Keratinocyte (primary cell): ENCODE data around the gene FAM219A. TPM values are rescaled to one million over a fixed set of nuclear protein-coding genes. Genes with fewer than 3 reads are reported as not detected.

Source experiments
- DNase-seq: peaks from one replicate; pipeline ENCODE4 v3.0.0-alpha.2; 2011; ENCODE audit warnings: low read depth, missing footprints, low spot score
- FAIRE-seq: peaks from 2 replicates; lab custom pipeline; 2011; peaks lifted over from hg19 to GRCh38; lab: Jason Lieb, UNC
- H2AFZ ChIP-seq: 2 replicates; pipeline ENCODE4 v1.6.0; 2012; ENCODE audit warnings: low read length, control low read depth, inconsistent platforms; ENCODE audit not compliant: control insufficient read depth
- H3K27ac ChIP-seq: 2 replicates; pipeline ENCODE4 v1.5.1; 2011; ENCODE audit warnings: low read length; ENCODE audit not compliant: control insufficient read depth, insufficient read depth
- H3K27me3 ChIP-seq: 3 replicates; pipeline ENCODE4 v1.6.0; 2011; ENCODE audit warnings: low read length; ENCODE audit not compliant: control insufficient read depth, insufficient read depth; ENCODE audit errors: extremely low read depth
- H3K36me3 ChIP-seq, 2 experiments: 2 replicates in 1 of 2; 3 replicates in 1 of 2; pipeline ENCODE4 v1.5.1; 2011; ENCODE audit warnings: low read length in 2 of 2, mild to moderate bottlenecking in 1 of 2; ENCODE audit not compliant: control insufficient read depth in 2 of 2, insufficient read depth in 2 of 2; ENCODE audit errors: extremely low read depth in 1 of 2
- H3K4me1 ChIP-seq: 3 replicates; pipeline ENCODE4 v1.5.1; 2011; ENCODE audit warnings: low read length; ENCODE audit not compliant: control insufficient read depth, insufficient read depth; ENCODE audit errors: extremely low read depth
- H3K4me2 ChIP-seq: 3 replicates; pipeline ENCODE4 v1.6.0; 2011; ENCODE audit warnings: low read depth, low read length; ENCODE audit not compliant: control insufficient read depth, insufficient read depth; ENCODE audit errors: extremely low read depth
- H3K4me3 ChIP-seq, 3 experiments: fragments of 200-600 bp in 1 of 3; sonication (generic) in 1 of 3; 2 replicates in 2 of 3; 3 replicates in 1 of 3; pipeline ENCODE4 v1.5.1; 2011 to 2016; ENCODE audit warnings: low read length in 3 of 3, mild to moderate bottlenecking in 3 of 3, control low read depth in 2 of 3, inconsistent platforms in 1 of 3, low read depth in 1 of 3, mixed read lengths in 1 of 3, mixed run types in 1 of 3, moderate library complexity in 1 of 3; ENCODE audit not compliant: control insufficient read depth in 2 of 3, insufficient read depth in 2 of 3; ENCODE audit errors: extremely low read depth in 1 of 3
- H3K79me2 ChIP-seq: 2 replicates; pipeline ENCODE4 v1.6.0; 2012; ENCODE audit warnings: low read length; ENCODE audit not compliant: control insufficient read depth, insufficient read depth
- H3K9ac ChIP-seq: 3 replicates; pipeline ENCODE4 v1.6.0; 2011; ENCODE audit warnings: low read length; ENCODE audit not compliant: control insufficient read depth, insufficient read depth; ENCODE audit errors: extremely low read depth
- H3K9me1 ChIP-seq: 3 replicates; pipeline ENCODE4 v1.6.0; 2011; ENCODE audit warnings: low read length; ENCODE audit not compliant: control insufficient read depth, insufficient read depth; ENCODE audit errors: extremely low read depth
- H3K9me3 ChIP-seq: 2 replicates; pipeline ENCODE4 v1.5.1; 2012; ENCODE audit warnings: low read depth, low read length; ENCODE audit not compliant: control insufficient read depth
- H4K20me1 ChIP-seq: 3 replicates; pipeline ENCODE4 v1.6.0; 2011; ENCODE audit warnings: low read length; ENCODE audit not compliant: control insufficient read depth, insufficient read depth; ENCODE audit errors: extremely low read depth
- EZH2 ChIP-seq: IDR thresholded peaks from one replicate; pipeline ENCODE4 v1.6.1; 2012; ENCODE audit warnings: inconsistent platforms, mild to moderate bottlenecking, low read length, moderate library complexity
- dilution Hi-C: fragments of 300-500 bp; cut with MboI; formaldehyde crosslinking; loops from one replicate; pipeline ENCODE4 v1.7.0; 2020; ENCODE audit warnings: low sequenced_read_pairs; ENCODE audit not compliant: extremely low pct_ligation_motif_present
- polyA plus RNA-seq, 5 experiments: library from polyadenylated mRNA; depleted of rRNA in 3 of 5; stranded (reverse) in 3 of 5; stranded (forward) in 1 of 5; unstranded in 1 of 5; fragments of >200 nt; gene quantifications; 1 replicate in 1 of 5; 2 replicates in 3 of 5; 3 replicates in 1 of 5; pipeline versions ENCODE4 v1.2.1 to v1.2.3, GENCODE V29; 2011 to 2012; ENCODE audit warnings: missing spikeins in 2 of 5, low read depth in 1 of 5, low replicate concordance in 1 of 5
- TF ChIP-seq, protein P1 (sequence below), 3 experiments: IDR thresholded peaks in 1 of 3; conservative IDR thresholded peaks in 1 of 3; optimal IDR thresholded peaks in 1 of 3; 2 replicates in 2 of 3; 3 replicates in 1 of 3; pipeline versions ENCODE3 to v1.5.1; 2011; ENCODE audit warnings: low read length in 3 of 3, mild to moderate bottlenecking in 3 of 3, moderate library complexity in 2 of 3, control low read depth in 1 of 3, inconsistent platforms in 1 of 3; ENCODE audit not compliant: insufficient read depth in 2 of 3; ENCODE audit errors: extremely low read depth in 1 of 3

The FAM219A gene
- polyA plus RNA-seq, 1 donor (not counting 4 experiments of a cell fraction or from before 2014, with no cell fraction given) = 8.9 TPM

GRCh38 chr9:34372467-34373011, 85.8 kb downstream of the FAM219A start:
- Histone ChIP-seq H3K9ac (no peak overlapping the region), H3K9me3 (peaks cover 7% of the 10 kb centered on the region), H3K79me2 (no peaks in the 10 kb centered on the region), H3K4me3 (no peak overlapping the region), H2AFZ (no peak overlapping the region), H4K20me1 (peaks cover 7% of the 10 kb centered on the region), H3K27ac (no peak overlapping the region), H3K27me3 (peaks cover 14% of the 10 kb centered on the region), H3K9me1 (no peaks in the 10 kb centered on the region), H3K4me1 (peaks cover 29% of the 10 kb centered on the region), H3K4me2 (no peak overlapping the region), H3K36me3 (peaks cover 5 to 17% of the 10 kb centered on the region in 2 experiments)
- dilution Hi-C loops = no loop called here
- TF ChIP-seq, protein P1, sequence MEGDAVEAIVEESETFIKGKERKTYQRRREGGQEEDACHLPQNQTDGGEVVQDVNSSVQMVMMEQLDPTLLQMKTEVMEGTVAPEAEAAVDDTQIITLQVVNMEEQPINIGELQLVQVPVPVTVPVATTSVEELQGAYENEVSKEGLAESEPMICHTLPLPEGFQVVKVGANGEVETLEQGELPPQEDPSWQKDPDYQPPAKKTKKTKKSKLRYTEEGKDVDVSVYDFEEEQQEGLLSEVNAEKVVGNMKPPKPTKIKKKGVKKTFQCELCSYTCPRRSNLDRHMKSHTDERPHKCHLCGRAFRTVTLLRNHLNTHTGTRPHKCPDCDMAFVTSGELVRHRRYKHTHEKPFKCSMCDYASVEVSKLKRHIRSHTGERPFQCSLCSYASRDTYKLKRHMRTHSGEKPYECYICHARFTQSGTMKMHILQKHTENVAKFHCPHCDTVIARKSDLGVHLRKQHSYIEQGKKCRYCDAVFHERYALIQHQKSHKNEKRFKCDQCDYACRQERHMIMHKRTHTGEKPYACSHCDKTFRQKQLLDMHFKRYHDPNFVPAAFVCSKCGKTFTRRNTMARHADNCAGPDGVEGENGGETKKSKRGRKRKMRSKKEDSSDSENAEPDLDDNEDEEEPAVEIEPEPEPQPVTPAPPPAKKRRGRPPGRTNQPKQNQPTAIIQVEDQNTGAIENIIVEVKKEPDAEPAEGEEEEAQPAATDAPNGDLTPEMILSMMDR (optimal IDR thresholded peaks at IDR 0.05 in 1 of 3, IDR thresholded peaks at IDR 0.05 in 1 of 3, conservative IDR thresholded peaks at IDR 0.05 in 1 of 3; ENCODE audit: extremely low read depth in 1 of 3, insufficient read depth in 2 of 3, low read length in 3 of 3) = no peak
- peak; percentile 32 for TF ChIP-seq EZH2
- FAIRE-seq = no peak
- DNase-seq = no peak

GRCh38 chr9:34371886-34372466, 86.4 kb downstream of the FAM219A start:
- peaks cover 5 to 18% of the 10 kb centered on the region in 2 experiments for H3K36me3 ChIP-seq
- no peak overlapping the region for H3K9ac ChIP-seq

More at GRCh38 chr9:34371886-34372466, 86.4 kb downstream of the FAM219A start:
- H3K27me3 ChIP-seq = peaks cover 14% of the 10 kb centered on the region
- H3K4me1 ChIP-seq = peaks cover 24% of the 10 kb centered on the region
- no peak overlapping the region for H3K27ac ChIP-seq
- H3K4me3 ChIP-seq = no peak overlapping the region
- no peak overlapping the region for H3K4me2 ChIP-seq
- H3K9me3 ChIP-seq = peaks cover 7% of the 10 kb centered on the region
- no peaks in the 10 kb centered on the region for H3K9me1 ChIP-seq
- TF ChIP-seq EZH2 = no peak
- TF ChIP-seq, protein P1 (optimal IDR thresholded peaks at IDR 0.05 in 1 of 3, IDR thresholded peaks at IDR 0.05 in 1 of 3, conservative IDR thresholded peaks at IDR 0.05 in 1 of 3; ENCODE audit: extremely low read depth in 1 of 3, insufficient read depth in 2 of 3, low read length in 3 of 3) = no peak
- H2AFZ ChIP-seq = no peak overlapping the region
- dilution Hi-C loops = no loop called here
- no peak for DNase-seq
- FAIRE-seq = no peak
- H3K79me2 ChIP-seq = no peaks in the 10 kb centered on the region
- peaks cover 7% of the 10 kb centered on the region for H4K20me1 ChIP-seq
